Stimulated activated naive CD8-positive, alpha-beta T cell treated with anti-CD3 and anti-CD28 coated beads, Interleukin-15, Interleukin-2, amounts not matched to agents 100 ng/mL and 50 ng/mL, for 24 hours (primary cell): ENCODE measurements around the gene DSTYK.
A peak's percentile ranks its signal among the peaks of the same experiment; 100 is the strongest.
"Not testable (repeated sequence)": the region's sequence is repeated elsewhere in the genome, so short reads cannot be mapped to it uniquely, and the experiment has no call there.

Experiments used
- H3K27ac Mint-ChIP-seq: one replicate; pipeline ENCODE4 v1.8.0; 2021; ENCODE audit warnings: mild to moderate bottlenecking, mixed read lengths
- H3K27me3 Mint-ChIP-seq: one replicate; pipeline ENCODE4 v1.8.0; 2021; ENCODE audit warnings: mixed read lengths
- H3K36me3 Mint-ChIP-seq: one replicate; pipeline ENCODE4 v1.8.0; 2021; ENCODE audit warnings: low read depth, mixed read lengths
- H3K4me1 Mint-ChIP-seq: one replicate; pipeline ENCODE4 v1.8.0; 2021; ENCODE audit warnings: low read depth, mixed read lengths
- H3K4me3 Mint-ChIP-seq: one replicate; pipeline ENCODE4 v1.8.0; 2021; ENCODE audit warnings: mild to moderate bottlenecking, mixed read lengths
- H3K9me3 Mint-ChIP-seq: one replicate; pipeline ENCODE4 v1.8.0; 2021; ENCODE audit warnings: mixed read lengths

DSTYK gene

GRCh38 chr1:205183676-205184335 is 27.7 kb downstream of the DSTYK start:
- no peaks in the 10 kb centered on the region for H3K27me3 Mint-ChIP-seq
- H3K36me3 Mint-ChIP-seq, result peaks cover 76% of the 10 kb centered on the region
- peaks cover 55% of the 10 kb centered on the region for H3K4me1 Mint-ChIP-seq
- no peaks in the 10 kb centered on the region for H3K9me3 Mint-ChIP-seq
- H3K4me3 Mint-ChIP-seq, result peak overlapping the region; percentile 0
- peak overlapping the region; percentile 89 for H3K27ac Mint-ChIP-seq

DNA sequence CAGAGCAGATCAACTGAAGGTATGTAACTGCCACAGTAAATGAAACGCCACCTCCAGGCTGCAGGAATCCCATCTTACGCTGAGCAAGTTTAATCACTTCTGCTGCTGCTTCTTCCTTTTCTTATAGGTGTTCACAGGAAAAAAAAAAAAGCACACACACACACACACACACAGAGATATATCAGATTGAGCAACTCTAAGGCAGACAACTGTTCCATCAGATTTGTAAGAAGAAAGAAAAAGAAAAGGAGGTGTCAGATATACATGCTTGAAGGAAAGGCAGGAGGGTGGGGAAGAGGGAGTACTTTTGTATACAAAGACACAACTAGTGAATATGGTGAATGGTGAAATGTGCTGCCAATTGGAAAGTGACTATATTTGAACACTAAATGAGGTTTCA is 28.6 kb downstream of the DSTYK start:
- no peaks in the 10 kb centered on the region for H3K27me3 Mint-ChIP-seq
- peaks cover 83% of the 10 kb centered on the region for H3K36me3 Mint-ChIP-seq
- H3K27ac Mint-ChIP-seq, result peak overlapping the region; percentile 73
- peaks cover 50% of the 10 kb centered on the region for H3K4me1 Mint-ChIP-seq
- no peaks in the 10 kb centered on the region for H3K9me3 Mint-ChIP-seq
- no peak overlapping the region for H3K4me3 Mint-ChIP-seq

GRCh38 chr1:205180331-205180730 is 31.2 kb downstream of the DSTYK start:
- H3K9me3 Mint-ChIP-seq, H3K4me3 Mint-ChIP-seq, H3K27me3 Mint-ChIP-seq: not testable (repeated sequence)
- Mint-ChIP-seq H3K36me3 (peaks cover 70% of the 10 kb centered on the region), H3K4me1 (peaks cover 24% of the 10 kb centered on the region), H3K27ac (peak overlapping the region; percentile 17)

- no peak overlapping the region for H3K27ac Mint-ChIP-seq
- H3K9me3 Mint-ChIP-seq, result no peaks in the 10 kb centered on the region
- H3K4me3 Mint-ChIP-seq, result no peak overlapping the region
- H3K27me3 Mint-ChIP-seq, result no peaks in the 10 kb centered on the region
- peaks cover 21% of the 10 kb centered on the region for H3K4me1 Mint-ChIP-seq
- peaks cover 69% of the 10 kb centered on the region for H3K36me3 Mint-ChIP-seq
These were observed 31.7 kb downstream of the DSTYK start for GRCh38 chr1:205179842-205180241.

DNA sequence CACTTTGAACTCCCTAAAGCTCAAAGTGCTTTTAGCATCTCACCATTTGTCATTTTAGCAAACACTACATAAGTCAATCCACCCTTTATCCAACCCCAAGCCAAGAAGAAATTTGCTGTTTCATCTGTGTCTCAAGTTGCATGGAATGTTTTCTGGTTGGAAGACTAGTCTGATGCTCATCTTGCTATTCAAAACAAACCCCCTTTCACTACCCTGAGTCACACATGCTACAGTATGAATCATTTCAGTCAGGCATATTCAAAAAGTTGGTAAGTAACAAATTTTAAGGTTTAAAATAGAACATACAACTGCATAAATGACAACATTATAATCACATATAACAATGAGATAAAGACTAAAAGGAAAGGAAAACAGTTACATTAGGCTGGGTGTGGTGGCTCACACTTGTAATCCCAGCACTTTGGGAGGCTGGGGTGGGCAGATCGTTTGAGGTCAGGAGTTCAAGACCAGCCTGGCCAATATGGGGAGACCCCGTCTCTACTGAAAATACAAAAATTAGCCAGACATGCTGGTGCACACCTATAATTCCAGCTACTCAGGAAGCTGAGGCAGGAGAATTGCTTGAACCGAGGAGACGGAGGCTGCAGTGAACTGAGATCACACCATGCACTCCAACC is 38.7 kb downstream of the DSTYK start:
- H3K27me3 Mint-ChIP-seq, result no peaks in the 10 kb centered on the region
- peak overlapping the region; percentile 8 for H3K4me3 Mint-ChIP-seq
- H3K4me1 Mint-ChIP-seq, result peaks cover 27% of the 10 kb centered on the region
- H3K9me3 Mint-ChIP-seq, result no peaks in the 10 kb centered on the region
- H3K36me3 Mint-ChIP-seq, result peaks cover 51% of the 10 kb centered on the region
- H3K27ac Mint-ChIP-seq, result peak overlapping the region; percentile 26

GRCh38 chr1:205171369-205171768 is 40.1 kb downstream of the DSTYK start:
- H3K36me3 Mint-ChIP-seq, result peaks cover 58% of the 10 kb centered on the region
- peak overlapping the region; percentile 27 for H3K4me3 Mint-ChIP-seq
- H3K4me1 Mint-ChIP-seq, result peaks cover 27% of the 10 kb centered on the region
- H3K27me3 Mint-ChIP-seq, result no peaks in the 10 kb centered on the region
- peak overlapping the region; percentile 27 for H3K27ac Mint-ChIP-seq
- H3K9me3 Mint-ChIP-seq, result no peaks in the 10 kb centered on the region

- H3K4me3 Mint-ChIP-seq, result peak overlapping the region; percentile 27
- H3K27ac Mint-ChIP-seq, result peak overlapping the region; percentile 27
- H3K36me3 Mint-ChIP-seq, result peaks cover 61% of the 10 kb centered on the region
- no peaks in the 10 kb centered on the region for H3K9me3 Mint-ChIP-seq
- H3K27me3 Mint-ChIP-seq, result no peaks in the 10 kb centered on the region
- H3K4me1 Mint-ChIP-seq, result peaks cover 27% of the 10 kb centered on the region
These were observed 40.8 kb downstream of the DSTYK start for GRCh38 chr1:205170532-205171269.

GRCh38 chr1:205169248-205169647 is 42.3 kb downstream of the DSTYK start:
- H3K9me3 Mint-ChIP-seq, result no peaks in the 10 kb centered on the region
- peaks cover 27% of the 10 kb centered on the region for H3K4me1 Mint-ChIP-seq
- H3K27ac Mint-ChIP-seq, result peak overlapping the region; percentile 57
- H3K36me3 Mint-ChIP-seq, result peaks cover 67% of the 10 kb centered on the region
- H3K27me3 Mint-ChIP-seq, result no peaks in the 10 kb centered on the region
- H3K4me3 Mint-ChIP-seq, result no peak overlapping the region

DNA sequence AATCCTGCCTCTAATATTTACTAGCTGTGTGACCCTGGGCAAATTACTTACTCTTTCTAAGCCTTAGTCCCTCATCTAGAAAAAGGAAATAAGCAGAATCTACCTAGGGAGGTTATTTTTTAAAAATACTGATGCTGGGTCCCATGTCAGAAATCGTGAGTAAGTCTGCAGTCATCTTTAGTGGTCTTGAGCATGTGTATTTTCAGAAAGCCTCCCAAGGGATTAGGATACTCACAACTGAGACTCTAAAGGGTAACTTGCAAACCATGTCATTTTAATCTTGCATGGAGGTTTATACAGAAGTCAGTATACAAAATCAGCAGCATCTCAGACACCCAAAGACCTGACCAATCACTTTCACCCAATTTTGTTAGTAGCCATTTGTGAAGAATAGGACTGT is 43.2 kb downstream of the DSTYK start:
- H3K27me3 Mint-ChIP-seq, result no peaks in the 10 kb centered on the region
- H3K4me1 Mint-ChIP-seq, result peaks cover 27% of the 10 kb centered on the region
- H3K36me3 Mint-ChIP-seq, result peaks cover 75% of the 10 kb centered on the region
- H3K4me3 Mint-ChIP-seq, result no peak overlapping the region
- H3K27ac Mint-ChIP-seq, result no peak overlapping the region
- no peaks in the 10 kb centered on the region for H3K9me3 Mint-ChIP-seq

DNA sequence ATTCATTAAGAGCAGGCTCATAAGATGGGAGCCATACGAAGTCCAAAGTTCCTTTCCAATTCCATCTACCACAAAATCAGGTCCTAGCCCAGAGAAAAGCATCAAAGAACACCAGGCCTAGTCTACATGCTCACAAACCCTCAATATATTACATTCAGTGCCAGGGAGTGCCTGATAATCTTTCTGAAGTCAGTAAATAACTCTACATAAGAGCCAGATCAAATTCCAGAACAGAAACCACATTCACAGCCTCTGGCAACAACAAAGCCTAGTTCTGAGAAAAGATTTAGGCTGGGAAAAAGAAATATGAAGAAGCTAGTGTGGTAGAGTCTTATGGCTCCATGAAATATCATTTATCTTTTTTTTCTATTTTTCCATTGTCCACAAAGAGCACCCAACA is 49.2 kb downstream of the DSTYK start:
- no peaks in the 10 kb centered on the region for H3K4me1 Mint-ChIP-seq
- no peak overlapping the region for H3K4me3 Mint-ChIP-seq

GRCh38 chr1:205161076-205161475 is 50.4 kb downstream of the DSTYK start:
- no peak overlapping the region for H3K4me3 Mint-ChIP-seq
- peaks cover 16% of the 10 kb centered on the region for H3K9me3 Mint-ChIP-seq
- no peaks in the 10 kb centered on the region for H3K27me3 Mint-ChIP-seq
- no peaks in the 10 kb centered on the region for H3K4me1 Mint-ChIP-seq
- H3K36me3 Mint-ChIP-seq, result peaks cover 93% of the 10 kb centered on the region
- H3K27ac Mint-ChIP-seq, result no peak overlapping the region

More for the DNA sequence above, 49.2 kb downstream of the DSTYK start:
- H3K27me3 Mint-ChIP-seq, result no peaks in the 10 kb centered on the region
- H3K36me3 Mint-ChIP-seq, result peaks cover 90% of the 10 kb centered on the region
- peaks cover 4% of the 10 kb centered on the region for H3K9me3 Mint-ChIP-seq
- H3K27ac Mint-ChIP-seq, result no peak overlapping the region

- Mint-ChIP-seq H3K4me1 (no peaks in the 10 kb centered on the region), H3K4me3 (no peak overlapping the region), H3K36me3 (peaks cover 97% of the 10 kb centered on the region), H3K27me3 (no peaks in the 10 kb centered on the region), H3K9me3 (peaks cover 22% of the 10 kb centered on the region), H3K27ac (no peak overlapping the region)
These were observed 53.4 kb downstream of the DSTYK start for GRCh38 chr1:205158048-205158616.

- H3K4me3 Mint-ChIP-seq, H3K27me3 Mint-ChIP-seq, H3K4me1 Mint-ChIP-seq, H3K27ac Mint-ChIP-seq: not testable (repeated sequence)
- H3K9me3 Mint-ChIP-seq, result peaks cover 22% of the 10 kb centered on the region
- peaks cover 83% of the 10 kb centered on the region for H3K36me3 Mint-ChIP-seq
These were observed 55.7 kb downstream of the DSTYK start for GRCh38 chr1:205155665-205156377.

DNA sequence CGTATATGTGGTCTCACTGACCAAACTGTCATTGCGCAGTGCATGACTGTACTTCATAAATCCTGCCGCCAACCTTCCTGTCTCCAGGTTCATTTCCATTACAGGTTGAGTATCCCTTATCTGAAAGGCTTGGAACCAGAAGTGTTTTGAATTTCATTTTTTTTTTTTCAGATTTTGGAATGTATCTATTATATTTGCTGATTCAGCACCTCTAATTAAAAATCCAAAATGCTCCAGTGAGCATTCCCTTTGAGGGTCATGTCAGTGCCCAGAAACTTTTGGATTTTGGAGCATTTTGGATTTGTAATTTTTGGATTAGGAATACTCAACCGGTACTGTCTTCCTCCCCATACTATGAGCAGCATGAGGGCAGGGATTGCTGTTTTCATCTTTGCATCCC is 59.0 kb downstream of the DSTYK start:
- Mint-ChIP-seq H3K4me3 (no peak overlapping the region), H3K27me3 (no peaks in the 10 kb centered on the region), H3K9me3 (peaks cover 18% of the 10 kb centered on the region), H3K36me3 (peaks cover 76% of the 10 kb centered on the region), H3K27ac (no peak overlapping the region), H3K4me1 (no peaks in the 10 kb centered on the region)
